NCI-H82 treated with DMSO at 0.1 percent for 48 hours (cell line): ENCODE data around the gene SNRNP25.
A peak's percentile ranks its signal among the peaks of the same experiment; 100 is the strongest.
"Not testable (repeated sequence)": the region's sequence is repeated elsewhere in the genome, so short reads cannot be mapped to it uniquely, and the experiment has no call there.

Source experiments
- DNase-seq: peaks from one replicate; lab custom pipeline; 2025; ENCODE audit not compliant: unreplicated experiment; lab: John Stamatoyannopoulos, UW

Gene SNRNP25

DNA sequence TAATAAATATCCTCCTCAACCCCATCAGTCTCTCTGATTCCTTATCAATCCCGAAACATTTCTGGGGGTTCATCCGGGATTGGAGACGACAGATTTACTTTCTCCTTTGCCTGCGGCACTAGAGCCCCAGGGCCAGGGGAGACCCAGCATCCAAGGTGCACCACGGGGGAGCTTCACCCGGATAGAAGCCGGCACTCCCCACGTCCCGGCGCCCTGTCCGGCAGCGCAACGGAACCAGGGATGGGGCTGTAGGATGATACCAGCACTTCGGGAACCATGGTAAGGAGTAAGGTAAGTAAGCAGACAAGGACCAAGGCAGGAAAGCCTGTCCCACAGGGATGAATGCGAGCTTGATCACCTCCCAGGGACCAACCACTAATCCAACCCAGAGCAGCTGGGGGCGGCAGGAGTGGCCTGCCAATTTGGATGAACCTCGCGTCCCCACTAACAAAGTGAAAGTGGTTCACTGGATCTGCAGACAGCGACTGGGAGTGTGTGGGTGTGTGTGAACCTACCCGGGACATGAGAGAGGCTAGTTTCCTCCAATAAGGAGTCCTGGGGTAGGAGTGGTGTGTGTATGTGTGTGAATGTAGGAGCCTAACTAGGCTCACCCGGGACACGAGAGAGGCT lies 12.1 kb upstream of the SNRNP25 start:
- DNase-seq = no peak

DNA sequence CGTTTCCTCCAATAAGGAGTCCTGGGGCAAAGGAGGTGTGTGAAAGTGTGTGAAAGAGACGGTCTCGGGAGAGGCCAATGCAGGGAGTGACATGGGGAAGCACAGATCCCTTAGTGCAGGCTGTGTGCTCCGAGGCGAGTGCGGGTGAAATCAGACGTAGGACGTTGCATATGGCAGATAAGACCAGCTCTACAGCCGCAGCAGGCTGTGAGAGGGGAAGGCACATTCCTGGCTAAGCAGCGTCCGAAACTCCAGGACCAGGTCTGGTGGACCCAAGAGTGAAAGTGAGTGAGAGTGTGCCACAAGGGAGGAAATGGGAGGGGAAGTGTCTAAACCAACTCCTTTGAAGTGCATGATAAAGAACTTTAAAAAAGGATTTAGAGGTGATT lies 11.6 kb upstream of the SNRNP25 start:
- DNase-seq = no peak

DNA sequence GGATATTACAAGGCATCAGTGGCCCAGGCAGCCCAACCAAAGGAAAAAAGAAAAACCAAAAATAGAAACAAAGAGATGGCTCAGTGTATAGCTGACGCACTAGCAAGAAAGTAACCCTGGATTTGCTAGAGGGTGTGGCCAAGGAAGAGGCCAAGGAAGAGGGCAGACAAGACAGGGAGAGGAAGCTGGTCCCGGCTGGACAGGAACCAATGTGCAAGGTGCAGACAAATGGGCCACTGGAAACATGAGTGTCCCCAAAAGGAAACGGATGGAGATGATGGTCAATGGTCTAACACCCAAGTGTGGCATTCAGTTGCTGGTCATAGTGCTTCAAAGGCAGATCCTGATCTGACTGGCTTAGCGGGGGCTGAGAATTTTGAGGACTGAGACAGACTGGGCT lies 10.9 kb upstream of the SNRNP25 start:
- no peak for DNase-seq

DNA sequence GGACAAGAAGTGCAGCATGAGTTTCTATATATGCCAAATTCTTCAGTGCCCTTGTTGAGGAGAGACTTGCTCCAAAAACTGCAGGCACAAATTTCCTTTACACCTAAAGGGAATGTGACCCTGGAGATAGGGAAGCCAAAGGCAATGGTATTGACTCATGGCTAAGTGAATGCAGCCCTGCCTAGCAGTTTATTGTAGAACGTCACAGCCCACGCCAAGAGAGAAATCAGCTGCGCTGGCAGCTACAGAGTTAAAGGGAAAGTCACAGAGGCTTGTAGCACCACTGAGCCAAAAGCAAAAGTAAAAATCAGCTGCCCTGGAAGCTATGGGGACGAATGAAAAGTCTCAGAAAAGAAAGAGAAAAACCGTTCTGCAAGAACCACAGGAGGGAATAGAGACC lies 10.3 kb upstream of the SNRNP25 start:
- DNase-seq = no peak

DNA sequence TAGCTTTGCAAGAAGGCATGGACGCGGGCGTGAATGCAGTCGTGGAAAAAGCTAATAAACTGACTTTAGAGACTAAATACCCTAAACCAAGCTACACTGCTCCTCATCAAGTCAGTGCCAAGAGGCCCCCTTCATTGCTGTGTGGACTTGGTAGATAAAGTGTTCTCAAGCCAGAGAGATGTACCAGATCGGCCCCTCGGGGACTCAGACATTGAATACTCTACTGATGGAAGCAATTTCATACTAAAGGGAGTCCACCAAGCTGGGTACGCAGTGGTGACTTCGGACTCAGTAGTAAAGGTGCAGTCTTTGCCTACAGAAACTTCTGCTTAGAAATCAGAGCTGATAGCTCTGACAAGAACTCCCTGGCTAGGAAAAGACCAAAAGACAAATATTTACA lies 9.0 kb upstream of the SNRNP25 start:
- DNase-seq = no peak

DNA sequence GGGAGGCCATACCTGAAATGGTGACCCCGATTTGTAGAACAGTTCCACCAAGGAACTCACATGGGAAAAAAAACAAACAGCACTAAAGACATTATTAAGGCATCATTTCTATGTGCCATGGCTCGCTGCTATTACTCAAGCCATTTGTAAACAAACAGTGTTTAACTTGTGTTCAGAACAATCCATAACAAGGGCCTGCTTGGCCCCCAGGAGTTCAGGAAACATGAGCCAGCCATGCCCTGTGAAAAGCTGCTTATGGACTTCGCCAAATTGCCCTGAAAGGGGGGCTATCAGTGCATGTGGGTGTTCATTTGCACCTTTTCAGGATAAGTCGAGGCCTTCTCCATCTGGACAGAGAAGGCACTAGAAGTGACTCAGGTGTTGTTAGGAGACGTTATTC lies 8.2 kb upstream of the SNRNP25 start:
- DNase-seq = peak; percentile 88

DNA sequence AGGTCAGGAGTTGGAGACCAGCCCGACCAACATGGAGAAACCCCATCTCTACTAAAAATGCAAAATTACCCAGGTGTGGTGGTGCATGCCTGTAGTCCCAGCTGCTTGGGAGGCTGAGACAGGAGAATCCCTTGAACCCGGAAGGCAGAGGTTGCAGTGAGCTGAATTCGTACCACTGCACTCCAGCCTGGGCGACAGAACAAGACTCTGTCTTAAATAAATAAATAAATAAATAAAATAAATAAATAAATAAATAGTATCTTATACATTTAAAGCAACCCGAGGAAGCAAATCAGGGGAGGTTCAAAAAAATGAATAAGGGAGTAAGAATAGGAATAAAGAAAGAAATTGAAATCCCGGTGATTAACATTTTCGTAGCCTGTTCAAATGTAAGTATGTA lies 7.1 kb upstream of the SNRNP25 start:
- not testable (repeated sequence) for DNase-seq

DNA sequence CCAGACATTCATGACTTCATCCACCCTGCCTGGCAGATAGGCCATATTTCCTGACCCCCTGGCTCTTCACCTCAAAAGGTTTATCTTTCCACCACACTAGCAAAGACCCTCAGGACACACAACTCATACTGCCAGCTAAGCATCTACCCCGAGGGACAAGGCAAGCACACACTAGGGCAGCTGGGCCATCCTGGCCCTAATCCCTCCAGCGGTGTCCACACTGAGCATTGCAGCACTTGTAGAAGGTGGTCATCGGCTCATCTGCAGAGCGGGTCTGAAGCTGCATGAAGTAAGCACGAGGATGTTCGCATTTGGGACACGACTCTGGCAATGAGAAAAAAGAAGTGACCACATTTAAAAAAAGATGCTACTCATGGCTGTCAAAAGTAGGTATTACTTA lies 6.4 kb upstream of the SNRNP25 start:
- DNase-seq = no peak

DNA sequence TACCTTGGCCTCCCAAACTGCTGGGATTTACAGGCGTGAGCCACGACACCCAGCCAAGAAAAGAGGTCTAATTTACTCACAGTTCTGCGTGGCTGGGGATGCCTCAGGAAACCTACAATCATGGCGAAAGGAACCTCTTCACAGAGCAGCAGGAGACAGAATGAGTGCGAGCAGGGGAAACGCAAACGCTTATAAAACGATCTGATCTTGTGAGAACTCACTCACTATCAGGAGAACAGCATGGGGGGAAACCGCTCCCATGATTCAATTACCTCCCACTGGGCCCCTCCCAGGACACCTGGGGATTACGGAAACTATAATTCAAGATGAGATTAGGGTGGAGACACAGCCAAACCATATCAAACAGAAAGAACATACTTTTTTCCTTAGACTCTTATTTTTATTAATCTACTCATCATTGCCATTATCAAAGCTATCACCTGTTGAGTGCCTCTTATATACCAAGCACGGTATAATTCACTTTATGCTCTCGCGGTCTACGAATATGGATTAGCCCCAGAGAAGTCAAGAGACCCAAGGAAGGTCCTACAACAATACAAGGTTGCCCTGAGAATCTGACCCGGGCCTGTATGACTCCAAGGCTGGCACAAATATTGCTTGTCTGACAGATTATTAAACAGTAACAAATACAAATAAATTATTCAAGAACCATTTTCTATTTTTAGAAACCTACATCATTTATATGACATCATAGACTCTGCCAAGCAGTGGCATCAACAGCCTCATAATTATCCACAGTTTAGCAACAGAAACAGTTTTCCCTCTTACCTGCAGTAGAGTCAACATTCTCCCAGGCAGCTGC lies 2.6 kb upstream of the SNRNP25 start:
- no peak for DNase-seq

DNA sequence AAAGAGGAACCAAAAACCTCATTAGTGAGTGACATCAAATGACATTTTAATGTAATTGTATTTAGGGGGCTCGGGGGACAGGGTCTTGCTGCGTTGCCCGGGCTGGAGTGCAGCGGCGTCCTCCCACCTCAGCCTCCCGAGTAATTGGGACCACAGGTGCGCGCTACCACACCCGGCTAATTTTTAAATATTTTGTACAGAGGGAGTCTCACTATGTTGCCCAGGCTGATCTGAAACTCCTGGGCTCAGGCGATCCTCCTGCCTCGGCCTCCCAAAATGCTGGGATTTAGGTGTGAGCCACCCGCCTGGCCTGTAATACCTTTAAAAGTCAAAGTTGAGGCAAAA lies 581 bp downstream of the SNRNP25 start:
- no peak for DNase-seq

DNA sequence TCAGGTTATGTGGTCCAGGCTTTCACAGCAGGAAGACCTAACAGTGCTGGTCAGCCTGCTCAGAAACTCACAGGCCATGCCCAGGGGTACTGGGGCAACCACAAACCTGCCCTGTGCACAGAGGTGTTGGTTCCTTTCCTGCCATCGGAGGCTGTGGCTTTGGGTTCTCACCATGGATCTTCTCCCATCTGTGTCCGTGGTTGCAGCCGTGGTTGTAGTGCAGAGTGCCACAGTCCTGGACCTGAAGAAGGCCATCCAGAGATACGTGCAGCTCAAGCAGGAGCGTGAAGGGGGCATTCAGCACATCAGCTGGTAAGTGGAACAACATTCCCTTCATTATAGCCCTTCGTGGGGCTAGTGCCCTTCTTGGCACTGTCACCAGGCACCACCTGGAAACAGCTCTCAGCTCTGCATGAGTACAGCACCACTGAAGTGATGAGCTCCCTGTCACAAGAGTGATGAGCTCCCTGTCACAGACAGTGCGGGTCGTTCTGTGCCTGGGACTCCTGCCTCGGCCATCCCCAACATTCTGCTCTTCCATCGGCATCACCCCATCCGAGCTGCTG lies 2.0 kb downstream of the SNRNP25 start:
- no peak for DNase-seq

DNA sequence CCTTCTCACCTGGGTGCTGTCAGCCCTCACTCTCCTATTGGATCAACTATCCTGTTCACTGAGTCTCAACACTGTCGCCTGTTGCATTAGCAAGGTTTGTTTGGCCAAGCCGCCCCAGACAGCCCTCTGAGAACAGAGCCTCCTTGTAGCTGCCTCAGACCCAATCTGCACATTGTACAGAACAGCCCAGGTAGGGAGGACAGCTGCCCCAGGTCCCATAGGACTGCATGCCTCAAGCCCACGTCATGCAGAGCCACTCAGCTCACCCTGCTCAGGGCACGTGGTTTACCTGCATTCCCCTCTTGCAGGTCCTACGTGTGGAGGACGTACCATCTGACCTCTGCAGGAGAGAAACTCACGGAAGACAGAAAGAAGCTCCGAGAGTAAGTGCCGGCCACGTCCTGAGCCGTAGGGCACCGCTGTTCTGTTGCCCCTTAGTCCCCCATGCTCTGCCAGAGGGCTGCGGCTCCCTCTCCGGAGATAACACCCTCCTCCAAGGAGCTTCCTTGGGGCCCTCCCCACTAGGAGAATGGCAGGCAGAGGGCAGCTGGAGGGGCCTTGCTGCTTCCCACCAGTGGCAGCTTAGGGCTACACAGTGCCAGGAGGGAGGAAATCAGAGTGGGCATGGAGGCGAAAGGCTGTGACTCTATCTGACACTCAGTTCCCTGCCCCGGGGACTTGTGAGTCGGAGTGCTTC lies 2.8 kb downstream of the SNRNP25 start:
- DNase-seq = no peak

DNA sequence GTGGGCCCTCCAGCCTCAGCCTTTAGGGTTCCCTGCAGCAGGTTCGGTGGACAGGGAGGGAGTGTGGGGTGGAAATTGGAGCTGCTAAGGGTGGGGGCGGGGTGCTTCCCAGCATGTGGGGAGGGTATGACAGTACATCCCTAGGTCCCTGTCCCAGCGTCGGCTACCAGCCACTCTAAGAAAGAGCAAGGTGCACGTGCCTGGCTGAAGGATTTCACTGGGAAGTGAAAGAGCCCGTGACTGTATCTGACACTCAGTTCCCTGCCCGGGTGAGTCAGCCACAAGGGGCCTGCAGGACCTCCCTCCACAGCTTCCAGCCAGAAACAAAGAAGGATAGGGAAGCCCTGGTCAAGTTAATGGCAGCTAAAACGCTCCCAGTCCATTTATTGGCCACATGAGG lies 4.1 kb downstream of the SNRNP25 start:
- DNase-seq = no peak

DNA sequence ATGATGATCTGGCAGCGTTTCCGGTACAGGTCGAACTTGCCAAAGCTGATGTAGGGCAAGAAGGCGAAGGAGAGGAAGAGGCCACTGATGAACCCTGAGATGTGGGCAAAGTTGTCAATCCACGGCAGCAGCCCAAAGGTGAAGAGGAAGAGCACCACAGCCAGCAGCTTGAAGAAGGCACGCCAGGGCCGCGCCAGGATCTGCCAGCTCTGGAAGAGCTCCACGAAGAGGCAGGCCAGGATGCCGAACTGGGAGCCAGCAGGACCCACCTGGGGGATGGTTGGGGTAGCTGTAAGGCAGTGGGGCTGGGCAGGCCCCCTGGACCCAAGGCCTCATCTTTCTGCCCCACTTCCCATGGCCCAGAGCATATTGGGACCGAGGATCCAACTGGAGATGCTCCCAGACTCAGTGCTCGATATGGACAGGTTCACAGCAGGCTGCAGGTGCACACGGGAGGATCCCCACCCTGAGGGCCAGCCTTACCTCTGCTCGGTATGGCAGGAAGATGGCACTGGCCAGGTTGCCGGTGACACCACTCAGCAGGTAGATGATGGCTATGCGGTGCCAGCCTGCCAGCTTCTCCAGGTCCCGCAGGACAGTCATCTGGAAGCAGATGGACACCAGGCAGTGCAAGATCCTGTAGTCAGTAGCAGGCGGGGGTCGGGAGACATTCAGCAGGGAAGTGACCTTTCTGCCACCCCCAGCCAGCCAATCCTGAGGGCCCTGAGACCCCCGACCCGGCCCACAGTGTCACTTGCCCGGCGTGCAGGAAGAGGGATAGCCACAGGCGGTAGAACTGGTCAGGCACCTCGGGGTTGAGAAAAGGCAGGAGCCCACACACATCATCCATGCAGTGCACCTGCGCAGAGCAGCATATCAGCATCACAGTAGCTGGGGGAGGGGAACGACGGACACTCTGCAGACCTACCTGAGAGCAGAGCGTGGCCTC lies 5.1 kb downstream of the SNRNP25 start:
- no peak for DNase-seq

DNA sequence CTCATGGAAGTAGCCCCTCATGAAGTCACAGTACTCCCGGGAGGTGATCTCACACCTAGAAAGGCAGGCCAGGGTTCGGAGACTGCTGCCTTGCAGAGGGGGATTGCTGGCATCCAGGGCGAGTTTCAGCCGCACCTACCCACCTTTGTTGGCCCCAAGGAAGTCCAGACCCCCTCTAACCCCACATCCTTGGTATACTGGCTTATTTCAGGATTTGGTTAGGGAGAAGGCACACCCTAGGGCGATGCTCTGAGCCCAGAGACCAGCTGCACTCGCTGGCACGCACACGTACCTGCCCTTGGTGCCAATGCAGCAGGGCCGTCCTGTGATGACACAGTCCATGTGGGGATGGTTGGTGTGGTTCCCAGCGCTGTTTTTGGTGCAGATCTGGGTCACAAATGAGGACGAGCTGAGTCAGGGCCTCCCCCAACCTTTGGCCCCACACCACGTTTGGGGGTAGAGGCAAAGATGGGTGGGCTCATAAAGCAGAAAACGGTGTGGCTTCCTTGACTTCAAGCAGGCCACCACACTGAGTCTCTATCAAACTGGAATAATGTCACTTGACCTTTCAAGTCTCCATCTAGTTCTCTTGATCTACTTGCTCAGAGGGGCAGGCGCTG lies 5.9 kb downstream of the SNRNP25 start:
- no peak for DNase-seq

DNA sequence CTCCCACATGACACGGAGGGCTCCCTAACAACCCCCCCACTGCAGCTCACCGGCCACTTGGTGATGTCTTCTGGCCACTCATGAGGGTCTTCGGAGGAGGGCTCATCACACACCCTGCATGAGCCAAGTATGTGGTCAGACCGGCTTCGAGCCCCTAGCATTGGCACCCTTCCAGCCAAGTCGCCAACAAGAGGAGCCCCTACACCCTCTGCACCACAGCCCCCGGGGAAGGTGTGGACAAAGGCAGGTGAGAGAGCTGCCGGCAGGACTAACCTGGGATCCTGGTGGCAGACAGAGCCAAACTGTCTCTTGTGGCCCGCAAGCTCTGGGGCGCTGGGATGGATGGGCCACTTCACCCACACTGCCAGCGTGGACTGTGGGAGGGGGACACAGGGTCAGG lies 6.5 kb downstream of the SNRNP25 start:
- no peak for DNase-seq

DNA sequence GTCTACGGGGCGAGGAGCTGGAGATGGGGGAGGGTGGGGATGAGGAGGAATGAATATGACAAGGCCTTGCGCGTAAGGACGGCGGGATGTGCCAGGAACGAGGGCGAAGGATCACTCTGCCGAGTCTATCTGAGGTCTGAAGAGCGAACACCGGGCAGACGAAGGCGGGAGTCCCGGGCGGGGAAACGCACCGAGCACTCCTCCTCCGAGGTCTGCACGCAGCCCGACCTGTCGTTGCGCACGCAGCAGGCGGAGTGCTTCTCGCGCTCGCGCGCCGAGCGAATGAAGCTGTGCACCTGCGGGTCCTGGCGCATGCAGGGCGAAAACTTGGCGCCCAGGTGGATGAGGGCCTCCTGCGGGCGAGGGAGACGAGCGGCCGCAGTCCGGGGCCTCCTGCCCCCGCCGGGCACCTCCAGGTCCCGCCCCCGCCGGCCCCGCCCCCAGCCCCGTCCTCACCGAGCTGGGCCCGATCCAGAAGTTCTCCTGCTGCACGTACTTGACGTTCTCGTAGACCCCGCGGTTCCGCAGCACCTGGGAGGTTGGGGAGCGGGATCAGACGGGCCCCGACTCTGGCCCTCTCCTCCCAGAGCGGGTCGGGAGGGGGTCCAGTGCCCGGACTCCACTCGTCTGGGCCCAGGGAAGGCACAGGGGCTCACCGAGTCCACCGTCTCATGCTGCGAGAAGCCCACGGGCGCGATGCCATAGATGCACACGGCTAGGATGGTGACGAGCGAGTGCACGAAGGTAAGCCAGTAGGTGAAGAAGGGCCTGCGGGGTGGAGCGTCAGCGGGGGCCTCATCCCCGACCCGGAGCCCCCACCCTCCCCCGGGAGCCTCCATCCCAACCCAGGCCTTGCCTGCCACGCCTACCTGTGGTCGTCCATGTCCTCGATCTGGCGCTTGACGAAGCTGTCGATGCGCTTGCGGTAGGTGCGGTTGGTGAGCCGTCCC lies 7.6 kb downstream of the SNRNP25 start:
- no peak for DNase-seq

DNA sequence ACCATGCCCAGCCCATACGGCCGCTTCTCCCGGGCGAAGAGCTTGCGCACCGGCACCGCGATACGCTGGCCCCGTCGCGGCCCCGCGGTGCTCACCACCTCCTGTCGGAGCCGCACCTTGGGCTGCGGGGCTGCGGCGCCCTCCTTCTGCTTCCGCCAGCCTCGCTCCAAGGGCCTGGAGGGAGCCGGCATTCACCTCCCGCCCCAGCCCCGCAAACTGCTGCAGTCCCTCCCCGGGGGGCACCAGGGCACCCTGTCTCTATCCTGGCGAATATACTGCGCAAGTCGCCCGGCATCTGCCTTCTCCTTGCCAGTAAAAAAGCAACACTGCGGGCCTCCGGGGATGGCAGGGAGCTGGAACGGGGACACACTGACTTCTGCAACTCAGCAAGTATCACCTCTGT lies 8.3 kb downstream of the SNRNP25 start:
- no peak for DNase-seq

DNA sequence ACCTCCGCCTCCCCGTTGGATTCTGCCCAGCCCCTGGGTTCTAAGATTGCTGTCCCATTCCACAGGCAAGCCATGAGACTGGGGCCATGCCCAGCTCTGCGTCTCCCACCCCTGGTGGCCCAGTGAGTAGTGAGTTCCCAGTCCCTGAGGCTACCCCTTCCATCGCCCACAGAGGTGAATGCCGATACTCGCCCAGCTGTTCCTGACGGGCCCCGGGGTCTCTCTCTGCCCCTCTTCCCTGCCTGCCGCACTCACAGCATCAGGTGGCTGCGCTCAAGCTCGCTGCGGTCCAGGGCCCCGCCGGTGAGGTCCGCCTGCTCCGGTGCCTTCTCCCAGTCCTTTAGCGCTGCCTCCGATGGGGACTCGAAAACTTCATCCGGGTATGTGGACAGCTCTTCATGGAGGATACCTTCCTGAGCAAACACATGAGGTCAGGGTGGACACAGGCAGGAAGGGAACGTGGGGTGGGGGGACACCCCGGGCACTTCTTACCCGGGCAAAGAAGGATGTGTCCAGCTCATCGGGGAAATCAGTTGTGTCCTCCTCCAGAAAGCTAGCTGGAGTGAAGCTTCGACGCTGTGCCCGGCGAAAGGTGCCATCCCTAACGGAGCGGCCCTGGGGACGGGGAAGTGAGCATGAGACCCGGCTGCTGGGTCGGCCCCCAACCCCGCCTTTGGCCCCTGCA lies 8.8 kb downstream of the SNRNP25 start:
- no peak for DNase-seq
